ENCODE data around the gene SLC16A5.

The SLC16A5 gene

GRCh38 chr17:75142236-75142971 is 54.6 kb downstream of the SLC16A5 start:
- no peak overlapping the region for H3K4me3 ChIP-seq (ENCODE audit: low read length)

GRCh38 chr17:75144816-75145512 is 57.2 kb downstream of the SLC16A5 start:
- H3K4me3 ChIP-seq (ENCODE audit: low read length), result no peak overlapping the region
- no peak for DNase-seq (ENCODE audit: low read depth)
- TF ChIP-seq CTCF (IDR thresholded peaks at IDR 0.05; ENCODE audit: insufficient read depth, low read depth, low read length, missing control alignments), result no peak

More at GRCh38 chr17:75142236-75142971, 54.6 kb downstream of the SLC16A5 start:
- no peak for TF ChIP-seq CTCF (IDR thresholded peaks at IDR 0.05; ENCODE audit: insufficient read depth, low read depth, low read length, missing control alignments)
- DNase-seq (ENCODE audit: low read depth), result no peak

- TF ChIP-seq CTCF (IDR thresholded peaks at IDR 0.05; ENCODE audit: insufficient read depth, low read depth, low read length, missing control alignments), result no peak
Measured at GRCh38 chr17:75146592-75146991, 58.8 kb downstream of the SLC16A5 start.

GRCh38 chr17:75147878-75148546 is 60.3 kb downstream of the SLC16A5 start:
- no peak for TF ChIP-seq CTCF (IDR thresholded peaks at IDR 0.05; ENCODE audit: insufficient read depth, low read depth, low read length, missing control alignments)

More at GRCh38 chr17:75146592-75146991, 58.8 kb downstream of the SLC16A5 start:
- H3K4me3 ChIP-seq (ENCODE audit: low read length), result no peak overlapping the region
- DNase-seq (ENCODE audit: low read depth), result no peak

GRCh38 chr17:75151930-75152329 is 64.2 kb downstream of the SLC16A5 start:
- peak overlapping the region; percentile 85 for H3K4me3 ChIP-seq (ENCODE audit: low read length)
- peak; percentile 62 for DNase-seq (ENCODE audit: low read depth)
- no peak for TF ChIP-seq CTCF (IDR thresholded peaks at IDR 0.05; ENCODE audit: insufficient read depth, low read depth, low read length, missing control alignments)

More at GRCh38 chr17:75147878-75148546, 60.3 kb downstream of the SLC16A5 start:
- no peak overlapping the region for H3K4me3 ChIP-seq (ENCODE audit: low read length)
- DNase-seq (ENCODE audit: low read depth), result no peak

GRCh38 chr17:75152523-75152921 is 64.8 kb downstream of the SLC16A5 start:
- peak overlapping the region; percentile 85 for H3K4me3 ChIP-seq (ENCODE audit: low read length)
- no peak for TF ChIP-seq CTCF (IDR thresholded peaks at IDR 0.05; ENCODE audit: insufficient read depth, low read depth, low read length, missing control alignments)
- no peak for DNase-seq (ENCODE audit: low read depth)
